ENCODE results near the gene GLRA3. TPM values are rescaled to one million over a fixed set of nuclear protein-coding genes. Genes with fewer than 3 reads are reported as not detected.

The GLRA3 gene
- total and polyA plus RNA-seq, 2 donors (not counting 3 experiments of a cell fraction or from before 2014, with no cell fraction given): not detected

DNA sequence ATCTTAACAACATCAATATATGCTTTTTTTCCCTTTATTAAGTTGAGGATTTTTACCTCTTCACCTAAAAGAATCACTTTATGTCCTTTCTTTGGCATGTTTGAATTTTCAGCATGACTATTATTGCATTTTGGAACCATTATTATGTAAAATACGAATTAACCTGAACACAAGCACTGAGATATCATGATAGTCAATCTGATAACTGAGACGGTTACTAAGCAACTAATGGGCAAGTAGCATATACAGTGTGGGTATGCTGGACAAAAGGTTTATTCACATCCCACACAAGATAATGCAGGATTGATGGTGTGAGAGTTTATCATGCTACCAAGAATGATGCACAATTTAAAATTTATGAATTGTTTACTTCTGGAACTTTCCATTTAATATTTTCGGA is 24.6 kb upstream of the GLRA3 start:
- FAIRE-seq: no peak
- DNase-seq (ENCODE audit: low read depth, low spot score): no peak
- H3K36me3 ChIP-seq (ENCODE audit: control insufficient read depth in 2 of 2, extremely low read depth in 1 of 2, insufficient read depth in 2 of 2, low read length in 2 of 2): no peaks in the 10 kb centered on the region
- no peak overlapping the region for H3K4me2 ChIP-seq (ENCODE audit: insufficient read depth, low read length)
- ChIA-PET CTCF (no interaction called here), POLR2A (no interaction called here)
- TF ChIP-seq GATA2 (IDR thresholded peaks at IDR 0.05; ENCODE audit: insufficient read depth, insufficient read length, low read depth, low read length) (no peak), MYC (IDR thresholded peaks at IDR 0.05; ENCODE audit: low read depth, low read length) (no peak), FOS (IDR thresholded peaks at IDR 0.05; ENCODE audit: borderline replicate concordance, insufficient read depth, low read length) (no peak), EZH2 (IDR thresholded peaks at IDR 0.05; ENCODE audit: borderline replicate concordance, low read depth, low read length, severe bottlenecking) (no peak), POLR2A (IDR thresholded peaks at IDR 0.05; ENCODE audit: low read depth, low read length) (no peak), POLR2AphosphoS5 (IDR thresholded peaks at IDR 0.05; ENCODE audit: insufficient read depth, low read depth, low read length) (no peak), JUN (IDR thresholded peaks at IDR 0.05; ENCODE audit: borderline replicate concordance, insufficient read depth, insufficient read length, low read depth) (no peak)
- TF ChIP-seq, protein P1, sequence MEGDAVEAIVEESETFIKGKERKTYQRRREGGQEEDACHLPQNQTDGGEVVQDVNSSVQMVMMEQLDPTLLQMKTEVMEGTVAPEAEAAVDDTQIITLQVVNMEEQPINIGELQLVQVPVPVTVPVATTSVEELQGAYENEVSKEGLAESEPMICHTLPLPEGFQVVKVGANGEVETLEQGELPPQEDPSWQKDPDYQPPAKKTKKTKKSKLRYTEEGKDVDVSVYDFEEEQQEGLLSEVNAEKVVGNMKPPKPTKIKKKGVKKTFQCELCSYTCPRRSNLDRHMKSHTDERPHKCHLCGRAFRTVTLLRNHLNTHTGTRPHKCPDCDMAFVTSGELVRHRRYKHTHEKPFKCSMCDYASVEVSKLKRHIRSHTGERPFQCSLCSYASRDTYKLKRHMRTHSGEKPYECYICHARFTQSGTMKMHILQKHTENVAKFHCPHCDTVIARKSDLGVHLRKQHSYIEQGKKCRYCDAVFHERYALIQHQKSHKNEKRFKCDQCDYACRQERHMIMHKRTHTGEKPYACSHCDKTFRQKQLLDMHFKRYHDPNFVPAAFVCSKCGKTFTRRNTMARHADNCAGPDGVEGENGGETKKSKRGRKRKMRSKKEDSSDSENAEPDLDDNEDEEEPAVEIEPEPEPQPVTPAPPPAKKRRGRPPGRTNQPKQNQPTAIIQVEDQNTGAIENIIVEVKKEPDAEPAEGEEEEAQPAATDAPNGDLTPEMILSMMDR (IDR thresholded peaks at IDR 0.05; ENCODE audit: extremely low read depth in 1 of 2, insufficient read depth in 1 of 2, low read depth in 1 of 2, low read length in 2 of 2): no peak
- TF ChIP-seq, protein P2, sequence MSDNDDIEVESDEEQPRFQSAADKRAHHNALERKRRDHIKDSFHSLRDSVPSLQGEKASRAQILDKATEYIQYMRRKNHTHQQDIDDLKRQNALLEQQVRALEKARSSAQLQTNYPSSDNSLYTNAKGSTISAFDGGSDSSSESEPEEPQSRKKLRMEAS (IDR thresholded peaks at IDR 0.05; ENCODE audit: insufficient read depth, insufficient read length): no peak
- H3K27me3 ChIP-seq (ENCODE audit: control insufficient read depth in 2 of 2, insufficient read depth in 2 of 2, low read length in 2 of 2): no peaks in the 10 kb centered on the region
- H3K9me1 ChIP-seq (replicated peaks; ENCODE audit: control insufficient read depth, extremely low read depth, insufficient read depth, low read length): no peaks in the 10 kb centered on the region
- no peak overlapping the region for H2AFZ ChIP-seq (ENCODE audit: low read depth, low read length)
- no peak overlapping the region for H3K4me3 ChIP-seq (replicated peaks in 1 of 3; ENCODE audit: insufficient read depth in 1 of 3, low read depth in 1 of 3, low read length in 3 of 3)
- intact Hi-C loops (cut with micrococcal nuclease) (no loop called here), dilution Hi-C loops (cut with MboI; ENCODE audit: extremely low pct_ligation_motif_present, low sequenced_read_pairs) (no loop called here)
- H3K9ac ChIP-seq (replicated peaks; ENCODE audit: extremely low read depth, insufficient read depth, low read length): no peak overlapping the region
- no peaks in the 10 kb centered on the region for H3K9me3 ChIP-seq (replicated peaks; ENCODE audit: control insufficient read depth, insufficient read depth, low read length)
- H3K4me1 ChIP-seq (ENCODE audit: control insufficient read depth, extremely low read depth, insufficient read depth, low read length): no peaks in the 10 kb centered on the region
- H3K79me2 ChIP-seq (ENCODE audit: control insufficient read depth, insufficient read depth, low read length): no peaks in the 10 kb centered on the region
- no peaks in the 10 kb centered on the region for H4K20me1 ChIP-seq (replicated peaks; ENCODE audit: control insufficient read depth, extremely low read depth, insufficient read depth, low read length)
- no peak overlapping the region for H3K27ac ChIP-seq (ENCODE audit: insufficient read depth, low read depth, low read length)
- BruUV-seq (replicated peaks): no TSS peak
